Uterus (tissue), 2 donors: ENCODE measurements around the gene MSANTD2.

ENCODE experiments used
- CTCF ChIP-seq, 4 experiments: fragments of 200-600 bp in 2 of 4; fragments of 450-650 bp in 2 of 4; sonication (generic) in 2 of 4; IDR thresholded peaks; one replicate each; pipeline ENCODE4 v1.5.1; 2016 to 2019; ENCODE audit warnings: antibody characterized with exemption in 4 of 4, mild to moderate bottlenecking in 2 of 4, moderate library complexity in 1 of 4
- POLR2A ChIP-seq, 2 donors: fragments of 450-650 bp; IDR thresholded peaks; one replicate each; pipeline ENCODE4 v1.6.1; 2016; ENCODE audit warnings: antibody characterized with exemption in 2 of 2, mild to moderate bottlenecking in 1 of 2, moderate library complexity in 1 of 2

GRCh38 chr11:124762105-124762623 is 38.0 kb downstream of the MSANTD2 start, which contains the start of gene ESAM:
- TF ChIP-seq POLR2A (IDR thresholded peaks at IDR 0.05) (peak; percentile 34 to 51), CTCF (IDR thresholded peaks at IDR 0.05) (no peak)
